ENCODE data around the gene WDR72.

GRCh38 chr15:53589520-53590057 is 169.9 kb downstream of the WDR72 start:
- TF ChIP-seq CTCF (IDR thresholded peaks at IDR 0.05) (no peak), POLR2AphosphoS5 (IDR thresholded peaks at IDR 0.05) (no peak)
